ENCODE measurements around the gene UBQLN1. TPM values are rescaled to one million over a fixed set of nuclear protein-coding genes. Genes with fewer than 3 reads are reported as not detected.

Gene UBQLN1
- total RNA-seq, 1 experiment from 2014 or later = 169 TPM

- intact Hi-C loops (cut with micrococcal nuclease) = no loop called here
- Mint-ChIP-seq H3K27me3 (ENCODE audit: insufficient read depth, unreplicated experiment) (no peaks in the 10 kb centered on the region), H3K4me1 (ENCODE audit: insufficient read depth, unreplicated experiment) (no peaks in the 10 kb centered on the region), H3K36me3 (ENCODE audit: insufficient read depth, unreplicated experiment) (peaks cover 4% of the 10 kb centered on the region), H3K9me3 (ENCODE audit: unreplicated experiment) (no peaks in the 10 kb centered on the region), H3K4me3 (ENCODE audit: unreplicated experiment) (no peak overlapping the region), H3K27ac (ENCODE audit: low read depth, unreplicated experiment) (no peak overlapping the region)
- DNase-seq (ENCODE audit: unreplicated experiment) = no peak
- CTCF ChIA-PET = interaction anchor here (0.7 to 1.1 kb wide), 2 partner anchors 13 to 17 kb away, joined by 3 to 4 read pairs; no protein-coding TSS in a partner anchor
- BruUV-seq (replicated peaks) = no TSS peak
- POLR2A ChIA-PET = interaction anchor here (0.6 kb wide), 1 partner anchor 519 kb away, joined by 3 read pairs; no protein-coding TSS in a partner anchor
- TF ChIP-seq CTCF (IDR thresholded peaks at IDR 0.05; ENCODE audit: unreplicated experiment) = no peak
Measured at GRCh38 chr9:83633676-83634075, 74.1 kb downstream of the UBQLN1 start.

- H3K4me1 Mint-ChIP-seq (ENCODE audit: insufficient read depth, unreplicated experiment) = no peaks in the 10 kb centered on the region
- CTCF ChIA-PET = interaction anchor here (0.6 to 0.7 kb wide), 2 partner anchors 18 to 202 kb away, joined by 3 to 4 read pairs; no protein-coding TSS in a partner anchor
- H3K27ac Mint-ChIP-seq (ENCODE audit: low read depth, unreplicated experiment) = no peak overlapping the region
- peaks cover 4% of the 10 kb centered on the region for H3K36me3 Mint-ChIP-seq (ENCODE audit: insufficient read depth, unreplicated experiment)
- H3K27me3 Mint-ChIP-seq (ENCODE audit: insufficient read depth, unreplicated experiment) = no peaks in the 10 kb centered on the region
- POLR2A ChIA-PET = interaction anchor here (0.6 kb wide), 1 partner anchor 518 kb away, joined by 3 read pairs; no protein-coding TSS in a partner anchor
- DNase-seq (ENCODE audit: unreplicated experiment) = no peak
- no peaks in the 10 kb centered on the region for H3K9me3 Mint-ChIP-seq (ENCODE audit: unreplicated experiment)
- no peak overlapping the region for H3K4me3 Mint-ChIP-seq (ENCODE audit: unreplicated experiment)
- intact Hi-C loops (cut with micrococcal nuclease) = no loop called here
- no peak for TF ChIP-seq CTCF (IDR thresholded peaks at IDR 0.05; ENCODE audit: unreplicated experiment)
- no TSS peak for BruUV-seq (replicated peaks)
Measured at GRCh38 chr9:83633255-83633654, 74.5 kb downstream of the UBQLN1 start.

- H3K4me1 Mint-ChIP-seq (ENCODE audit: insufficient read depth, unreplicated experiment) = no peaks in the 10 kb centered on the region
- BruUV-seq (replicated peaks) = no TSS peak
- H3K27ac Mint-ChIP-seq (ENCODE audit: low read depth, unreplicated experiment) = no peak overlapping the region
- no peak for TF ChIP-seq CTCF (IDR thresholded peaks at IDR 0.05; ENCODE audit: unreplicated experiment)
- no peak for DNase-seq (ENCODE audit: unreplicated experiment)
- CTCF ChIA-PET = interaction anchor here (0.8 to 1.6 kb wide), 4 partner anchors 10 to 297 kb away, joined by 3 to 7 read pairs (median 4); no protein-coding TSS in a partner anchor
- POLR2A ChIA-PET = interaction anchor here (0.6 to 1.0 kb wide), 3 partner anchors 77 to 508 kb away, joined by 3 read pairs; partner anchors contain the start of gene UBQLN1
- peaks cover 24% of the 10 kb centered on the region for H3K36me3 Mint-ChIP-seq (ENCODE audit: insufficient read depth, unreplicated experiment)
- no peak overlapping the region for H3K4me3 Mint-ChIP-seq (ENCODE audit: unreplicated experiment)
- no peaks in the 10 kb centered on the region for H3K9me3 Mint-ChIP-seq (ENCODE audit: unreplicated experiment)
- intact Hi-C loops (cut with micrococcal nuclease) = no loop called here
- H3K27me3 Mint-ChIP-seq (ENCODE audit: insufficient read depth, unreplicated experiment) = no peaks in the 10 kb centered on the region
Measured at GRCh38 chr9:83630938-83631457, 76.8 kb downstream of the UBQLN1 start.

GRCh38 chr9:83629433-83630104, 78.2 kb downstream of the UBQLN1 start:
- Mint-ChIP-seq H3K4me3 (ENCODE audit: unreplicated experiment) (no peak overlapping the region), H3K27me3 (ENCODE audit: insufficient read depth, unreplicated experiment) (no peaks in the 10 kb centered on the region), H3K4me1 (ENCODE audit: insufficient read depth, unreplicated experiment) (peaks cover under 1% of the 10 kb centered on the region), H3K9me3 (ENCODE audit: unreplicated experiment) (no peaks in the 10 kb centered on the region), H3K36me3 (ENCODE audit: insufficient read depth, unreplicated experiment) (peaks cover 32% of the 10 kb centered on the region), H3K27ac (ENCODE audit: low read depth, unreplicated experiment) (no peak overlapping the region)
- no peak for TF ChIP-seq CTCF (IDR thresholded peaks at IDR 0.05; ENCODE audit: unreplicated experiment)
- POLR2A ChIA-PET = no interaction called here
- BruUV-seq (replicated peaks) = no TSS peak
- no peak for DNase-seq (ENCODE audit: unreplicated experiment)
- intact Hi-C loops (cut with micrococcal nuclease) = no loop called here
- CTCF ChIA-PET = interaction anchor here (0.6 to 1.5 kb wide), 5 partner anchors 9 to 431 kb away, joined by 3 to 6 read pairs (median 3); no protein-coding TSS in a partner anchor

Measured in MCF 10A (cell line).